ENCODE results near the gene CLEC4M.

The CLEC4M gene

DNA sequence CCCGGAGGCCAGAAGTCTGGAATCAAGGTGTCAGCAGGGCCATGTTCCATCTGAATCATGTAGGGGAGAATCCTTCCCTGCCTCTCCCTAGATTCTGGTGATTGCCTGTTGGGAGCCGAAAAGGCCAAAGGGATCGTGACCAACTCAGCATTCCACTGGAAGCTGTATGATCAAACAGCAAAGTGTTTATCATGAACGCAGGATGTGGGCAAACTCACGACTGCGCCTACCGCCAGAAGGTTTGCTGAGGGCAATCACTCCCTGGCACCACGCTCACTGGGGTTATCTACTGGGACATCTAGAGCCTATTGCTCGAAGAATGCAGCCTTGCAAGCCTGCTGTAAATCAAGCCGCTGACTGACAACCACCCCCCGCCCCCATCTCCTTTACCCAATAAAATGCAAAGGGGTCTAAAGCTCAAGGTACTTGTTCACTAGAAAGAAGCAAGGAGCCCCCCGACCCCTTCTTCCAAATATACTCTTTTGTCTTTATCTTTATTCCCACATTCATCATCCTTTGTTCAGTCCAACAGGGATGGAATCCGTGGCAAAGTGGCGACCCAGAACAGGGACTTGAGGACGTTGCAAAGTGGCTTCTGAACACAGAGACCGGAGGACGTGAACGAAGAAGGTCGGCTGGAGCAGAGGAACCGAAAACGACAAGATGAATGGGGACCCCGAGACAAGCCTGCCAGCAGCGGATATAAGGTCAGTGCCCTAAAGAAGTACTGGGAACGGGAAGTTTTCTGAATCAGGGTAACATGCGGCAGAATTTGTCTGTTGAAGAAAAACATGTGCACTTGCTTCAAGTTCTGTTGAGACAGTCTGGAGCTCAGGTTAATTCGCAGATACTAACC lies 16.8 kb downstream of the CLEC4M start:
- TF ChIP-seq, protein P1, sequence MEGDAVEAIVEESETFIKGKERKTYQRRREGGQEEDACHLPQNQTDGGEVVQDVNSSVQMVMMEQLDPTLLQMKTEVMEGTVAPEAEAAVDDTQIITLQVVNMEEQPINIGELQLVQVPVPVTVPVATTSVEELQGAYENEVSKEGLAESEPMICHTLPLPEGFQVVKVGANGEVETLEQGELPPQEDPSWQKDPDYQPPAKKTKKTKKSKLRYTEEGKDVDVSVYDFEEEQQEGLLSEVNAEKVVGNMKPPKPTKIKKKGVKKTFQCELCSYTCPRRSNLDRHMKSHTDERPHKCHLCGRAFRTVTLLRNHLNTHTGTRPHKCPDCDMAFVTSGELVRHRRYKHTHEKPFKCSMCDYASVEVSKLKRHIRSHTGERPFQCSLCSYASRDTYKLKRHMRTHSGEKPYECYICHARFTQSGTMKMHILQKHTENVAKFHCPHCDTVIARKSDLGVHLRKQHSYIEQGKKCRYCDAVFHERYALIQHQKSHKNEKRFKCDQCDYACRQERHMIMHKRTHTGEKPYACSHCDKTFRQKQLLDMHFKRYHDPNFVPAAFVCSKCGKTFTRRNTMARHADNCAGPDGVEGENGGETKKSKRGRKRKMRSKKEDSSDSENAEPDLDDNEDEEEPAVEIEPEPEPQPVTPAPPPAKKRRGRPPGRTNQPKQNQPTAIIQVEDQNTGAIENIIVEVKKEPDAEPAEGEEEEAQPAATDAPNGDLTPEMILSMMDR (IDR thresholded peaks at IDR 0.05; ENCODE audit: low read depth, low read length, missing control alignments) = no peak
- H3K27me3 ChIP-seq (replicated peaks) = no peaks in the 10 kb centered on the region
- no peak overlapping the region for H3K4me3 ChIP-seq (ENCODE audit: low read depth, low read length)
- in situ Hi-C loops (cut with HindIII; ENCODE audit: low pct_ligation_motif_present, low sequenced_read_pairs) = no loop called here
- no peaks in the 10 kb centered on the region for H3K36me3 ChIP-seq (replicated peaks)
- no peak for DNase-seq
- H3K27ac ChIP-seq = no peak overlapping the region

DNA sequence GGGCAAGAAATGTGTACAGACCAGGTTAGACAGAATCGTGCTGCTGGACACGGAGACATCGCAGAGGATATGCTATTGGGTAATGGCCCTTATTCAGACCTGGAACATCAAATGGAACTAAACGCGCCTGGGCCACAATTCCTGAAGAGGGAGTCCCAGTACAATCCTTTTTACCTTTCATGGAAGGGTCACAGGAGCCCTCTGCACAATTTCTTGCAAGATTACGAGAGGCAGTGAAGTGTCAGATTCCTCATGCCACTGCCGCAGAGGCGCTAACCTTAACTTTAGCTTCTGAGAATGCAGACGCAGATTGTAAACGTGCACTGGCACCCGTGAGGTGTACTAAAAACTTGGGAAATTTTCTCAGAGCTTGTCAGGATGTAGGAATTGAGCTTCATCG lies 18.1 kb downstream of the CLEC4M start:
- no peaks in the 10 kb centered on the region for H3K27me3 ChIP-seq (replicated peaks)
- no peak for DNase-seq
- TF ChIP-seq, protein P1 (IDR thresholded peaks at IDR 0.05; ENCODE audit: low read depth, low read length, missing control alignments) = no peak
- no peaks in the 10 kb centered on the region for H3K36me3 ChIP-seq (replicated peaks)
- H3K4me3 ChIP-seq (ENCODE audit: low read depth, low read length) = no peak overlapping the region
- H3K27ac ChIP-seq = no peak overlapping the region
- in situ Hi-C loops (cut with HindIII; ENCODE audit: low pct_ligation_motif_present, low sequenced_read_pairs) = no loop called here

DNA sequence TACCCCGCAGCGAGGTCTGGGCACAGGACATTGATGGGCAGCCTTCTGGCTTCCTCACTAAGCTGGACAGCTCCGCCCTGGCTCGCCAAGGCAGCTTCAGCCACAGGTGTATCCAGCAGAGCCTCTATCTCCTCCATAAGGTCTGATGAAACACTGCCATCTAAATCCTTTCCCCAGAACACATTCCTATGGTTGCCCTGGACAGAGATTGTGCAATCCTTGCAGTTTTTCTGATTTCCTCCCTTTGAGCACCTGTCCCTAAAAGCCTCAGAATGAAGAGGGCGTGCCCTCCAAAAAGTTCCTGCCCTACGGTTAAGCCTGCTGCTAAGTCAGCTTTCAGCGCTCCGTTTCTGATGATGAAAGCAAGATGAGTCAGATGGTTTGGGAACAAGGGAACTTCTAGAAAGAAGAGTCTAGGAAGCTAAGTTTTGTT lies 21.0 kb downstream of the CLEC4M start:
- peak; percentile 7 for DNase-seq
- in situ Hi-C loops (cut with HindIII; ENCODE audit: low pct_ligation_motif_present, low sequenced_read_pairs) = no loop called here

DNA sequence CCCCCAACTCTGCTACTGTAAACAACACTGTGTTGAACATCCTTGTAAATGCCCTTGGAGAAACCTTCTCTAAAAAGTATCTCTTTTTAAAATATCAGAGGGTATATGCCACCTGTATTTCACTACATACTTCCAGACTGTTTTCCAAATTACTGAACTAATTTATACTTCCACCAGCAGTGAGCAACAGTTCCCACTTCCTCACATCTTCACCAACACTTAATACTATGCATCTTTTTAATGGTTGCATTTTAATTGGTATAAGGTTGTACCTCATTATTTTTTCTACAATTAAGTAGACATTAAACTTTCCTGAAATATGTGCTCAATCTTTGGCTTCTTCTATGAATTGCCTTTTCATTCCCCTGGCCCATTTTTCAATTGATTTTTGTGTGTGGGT lies 21.8 kb downstream of the CLEC4M start:
- in situ Hi-C loops (cut with HindIII; ENCODE audit: low pct_ligation_motif_present, low sequenced_read_pairs) = no loop called here
- Histone ChIP-seq H3K27me3 (replicated peaks) (peaks cover 24% of the 10 kb centered on the region), H3K4me3 (ENCODE audit: low read depth, low read length) (no peak overlapping the region), H3K36me3 (replicated peaks) (no peaks in the 10 kb centered on the region), H3K27ac (no peak overlapping the region)
- TF ChIP-seq, protein P1 (IDR thresholded peaks at IDR 0.05; ENCODE audit: low read depth, low read length, missing control alignments) = no peak
- DNase-seq = no peak

More for the DNA sequence above, 21.0 kb downstream of the CLEC4M start:
- TF ChIP-seq, protein P1 (IDR thresholded peaks at IDR 0.05; ENCODE audit: low read depth, low read length, missing control alignments) = no peak
- H3K27ac ChIP-seq = no peak overlapping the region
- H3K27me3 ChIP-seq (replicated peaks) = peaks cover 17% of the 10 kb centered on the region
- no peaks in the 10 kb centered on the region for H3K36me3 ChIP-seq (replicated peaks)
- H3K4me3 ChIP-seq (ENCODE audit: low read depth, low read length) = no peak overlapping the region

DNA sequence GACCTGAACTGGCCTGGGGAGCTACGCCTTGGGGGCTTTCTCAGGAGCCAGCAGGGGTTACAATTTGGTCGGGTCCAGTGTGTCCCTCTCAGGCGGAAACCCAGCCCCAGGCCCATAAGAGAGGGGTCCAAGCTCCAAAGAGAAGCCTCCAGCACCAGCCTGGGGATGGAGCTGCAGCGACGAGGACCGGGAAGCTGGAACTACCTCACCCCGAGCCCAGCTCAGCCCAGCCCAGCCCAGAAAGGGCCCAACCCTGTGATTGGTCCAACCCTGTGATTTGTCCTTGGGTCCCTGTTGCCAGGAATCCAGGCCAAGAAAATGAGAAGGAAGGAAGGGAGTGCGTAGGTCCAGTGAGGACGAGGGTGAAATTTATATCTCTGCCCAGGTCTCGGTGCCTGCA lies 24.1 kb downstream of the CLEC4M start:
- in situ Hi-C loops (cut with HindIII; ENCODE audit: low pct_ligation_motif_present, low sequenced_read_pairs) = no loop called here
- H3K27me3 ChIP-seq (replicated peaks) = peaks cover 24% of the 10 kb centered on the region

More for the DNA sequence above, 24.1 kb downstream of the CLEC4M start:
- TF ChIP-seq, protein P1 (IDR thresholded peaks at IDR 0.05; ENCODE audit: low read depth, low read length, missing control alignments) = no peak
- no peak for DNase-seq
- no peak overlapping the region for H3K4me3 ChIP-seq (ENCODE audit: low read depth, low read length)
- no peak overlapping the region for H3K27ac ChIP-seq
- no peaks in the 10 kb centered on the region for H3K36me3 ChIP-seq (replicated peaks)
